DMS53 (cell line): Measurements from ENCODE around the gene CARS1.

Experiments used
- DNase-seq: peaks from one replicate; lab custom pipeline; 2025; lab: John Stamatoyannopoulos, UW

CARS1 gene

GRCh38 chr11:2955906-2956476, 101.2 kb downstream of the CARS1 start:
- DNase-seq = no peak

- DNase-seq = no peak
Measured at GRCh38 chr11:2954263-2954662, 103.0 kb downstream of the CARS1 start.

DNA sequence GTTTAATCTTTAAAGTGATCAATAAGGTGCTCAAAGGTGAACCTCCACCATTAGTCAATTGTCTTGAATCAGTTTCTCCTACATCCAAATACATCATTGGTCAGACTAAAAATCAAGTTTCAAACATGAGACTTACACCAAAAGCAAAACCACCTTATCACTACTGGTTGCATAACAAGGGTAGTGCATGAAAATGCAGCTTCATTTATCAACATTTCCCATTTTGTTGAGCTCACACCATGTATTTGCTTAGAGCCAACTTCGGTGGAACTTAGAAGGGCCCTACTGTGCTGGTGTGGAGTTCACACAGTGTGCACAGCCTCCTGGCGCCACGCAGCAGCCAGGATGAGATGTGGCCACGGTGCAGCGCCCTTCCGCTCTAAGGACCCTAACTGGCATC, 104.9 kb downstream of the CARS1 start:
- no peak for DNase-seq

DNA sequence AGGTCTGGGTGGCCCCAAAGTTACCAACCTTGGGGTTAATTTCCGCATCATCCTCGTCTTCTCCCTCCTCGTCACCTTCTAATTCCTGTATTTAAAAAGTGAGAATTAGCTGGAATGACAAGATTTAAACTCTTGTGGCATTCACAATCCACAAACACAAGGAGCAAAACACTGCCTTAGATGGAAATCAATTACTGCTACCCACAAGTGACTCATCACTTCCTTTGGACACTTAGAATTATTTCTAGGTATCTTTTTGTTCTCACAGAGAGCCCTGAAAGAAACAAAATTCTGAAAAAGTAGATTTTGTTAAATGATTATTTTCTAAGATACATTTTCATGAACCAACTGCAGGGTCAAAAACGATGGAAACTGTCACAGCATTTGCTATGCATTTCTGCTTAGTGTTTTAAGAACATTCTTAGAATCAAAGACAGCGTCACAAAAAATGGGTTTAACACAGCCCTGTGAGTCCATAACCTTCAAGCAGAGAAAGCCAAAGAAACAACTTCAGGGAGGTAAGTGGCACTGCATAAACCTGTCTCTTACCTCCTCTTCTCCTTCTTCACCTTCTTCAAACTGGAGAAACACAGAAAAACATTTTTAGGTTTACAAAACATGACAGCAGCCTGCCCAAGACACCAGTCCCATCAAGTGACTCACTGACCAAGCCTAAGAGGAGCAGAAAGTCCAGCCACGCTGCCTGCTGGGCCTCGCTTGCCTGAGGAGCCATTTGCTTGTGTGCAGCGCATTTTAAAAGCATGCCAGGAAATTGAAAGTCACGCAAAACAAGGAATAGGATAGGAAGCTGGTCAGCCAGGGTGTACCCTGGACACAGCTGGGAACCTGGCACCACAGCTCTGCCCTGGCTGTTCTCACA, 105.8 kb downstream of the CARS1 start:
- DNase-seq = no peak
